ENCODE measurements around the gene MMP11.

DNA sequence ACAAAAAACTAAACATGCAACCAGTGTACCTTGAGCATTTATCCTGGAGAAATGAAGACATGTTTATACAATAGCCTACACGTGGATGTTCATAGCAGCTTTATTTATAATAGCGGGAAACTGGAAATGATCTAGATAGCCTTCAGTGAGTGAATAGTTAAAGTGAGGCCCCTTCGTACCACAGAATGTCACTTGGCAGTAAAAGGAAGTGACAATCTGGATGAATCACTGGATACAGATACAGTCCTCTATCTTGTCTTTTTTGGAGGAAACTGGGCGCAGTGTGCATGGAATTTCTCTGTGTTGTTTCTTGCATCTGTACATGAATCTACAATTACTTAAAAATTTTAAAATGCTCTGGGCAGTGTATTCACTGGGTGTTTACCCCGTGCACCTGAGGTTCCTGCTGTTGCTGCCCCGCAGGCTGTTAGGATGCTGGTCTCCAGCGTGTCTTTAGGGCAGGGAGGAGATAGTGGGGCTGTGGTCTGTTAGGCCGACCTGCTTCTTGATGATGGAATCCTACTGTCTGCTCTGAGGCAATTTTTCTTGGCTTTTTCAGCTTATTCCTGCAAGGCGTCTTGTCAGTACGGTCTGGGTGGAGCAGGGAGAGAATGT lies 43.0 kb downstream of the MMP11 start:
- TF ChIP-seq, protein P1, sequence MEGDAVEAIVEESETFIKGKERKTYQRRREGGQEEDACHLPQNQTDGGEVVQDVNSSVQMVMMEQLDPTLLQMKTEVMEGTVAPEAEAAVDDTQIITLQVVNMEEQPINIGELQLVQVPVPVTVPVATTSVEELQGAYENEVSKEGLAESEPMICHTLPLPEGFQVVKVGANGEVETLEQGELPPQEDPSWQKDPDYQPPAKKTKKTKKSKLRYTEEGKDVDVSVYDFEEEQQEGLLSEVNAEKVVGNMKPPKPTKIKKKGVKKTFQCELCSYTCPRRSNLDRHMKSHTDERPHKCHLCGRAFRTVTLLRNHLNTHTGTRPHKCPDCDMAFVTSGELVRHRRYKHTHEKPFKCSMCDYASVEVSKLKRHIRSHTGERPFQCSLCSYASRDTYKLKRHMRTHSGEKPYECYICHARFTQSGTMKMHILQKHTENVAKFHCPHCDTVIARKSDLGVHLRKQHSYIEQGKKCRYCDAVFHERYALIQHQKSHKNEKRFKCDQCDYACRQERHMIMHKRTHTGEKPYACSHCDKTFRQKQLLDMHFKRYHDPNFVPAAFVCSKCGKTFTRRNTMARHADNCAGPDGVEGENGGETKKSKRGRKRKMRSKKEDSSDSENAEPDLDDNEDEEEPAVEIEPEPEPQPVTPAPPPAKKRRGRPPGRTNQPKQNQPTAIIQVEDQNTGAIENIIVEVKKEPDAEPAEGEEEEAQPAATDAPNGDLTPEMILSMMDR (conservative IDR thresholded peaks at IDR 0.05; ENCODE audit: low read depth in 2 of 2) = no peak
- no peak for TF ChIP-seq POLR2AphosphoS5 (IDR thresholded peaks at IDR 0.05; ENCODE audit: low read depth)
- TF ChIP-seq JUNB (IDR thresholded peaks at IDR 0.05; ENCODE audit: unreplicated experiment) = no peak
- TF ChIP-seq EZH2 (IDR thresholded peaks at IDR 0.05; ENCODE audit: low read depth, unreplicated experiment) = no peak
- no peak for TF ChIP-seq EZH2phosphoT487 (IDR thresholded peaks at IDR 0.05; ENCODE audit: unreplicated experiment)
- no peak for TF ChIP-seq REST (IDR thresholded peaks at IDR 0.05; ENCODE audit: unreplicated experiment)
- TF ChIP-seq CREB1 (CRISPR knock-in tag; IDR thresholded peaks at IDR 0.05; ENCODE audit: low read depth) = no peak
- no peak for TF ChIP-seq NANOG (IDR thresholded peaks at IDR 0.05; ENCODE audit: borderline replicate concordance)
- TF ChIP-seq, protein P2, sequence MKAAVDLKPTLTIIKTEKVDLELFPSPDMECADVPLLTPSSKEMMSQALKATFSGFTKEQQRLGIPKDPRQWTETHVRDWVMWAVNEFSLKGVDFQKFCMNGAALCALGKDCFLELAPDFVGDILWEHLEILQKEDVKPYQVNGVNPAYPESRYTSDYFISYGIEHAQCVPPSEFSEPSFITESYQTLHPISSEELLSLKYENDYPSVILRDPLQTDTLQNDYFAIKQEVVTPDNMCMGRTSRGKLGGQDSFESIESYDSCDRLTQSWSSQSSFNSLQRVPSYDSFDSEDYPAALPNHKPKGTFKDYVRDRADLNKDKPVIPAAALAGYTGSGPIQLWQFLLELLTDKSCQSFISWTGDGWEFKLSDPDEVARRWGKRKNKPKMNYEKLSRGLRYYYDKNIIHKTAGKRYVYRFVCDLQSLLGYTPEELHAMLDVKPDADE (IDR thresholded peaks at IDR 0.05) = no peak
- no peak for TF ChIP-seq ZNF331 (CRISPR knock-in tag; IDR thresholded peaks at IDR 0.05; ENCODE audit: low read depth)
- no peak for TF ChIP-seq STAT1 (IDR thresholded peaks at IDR 0.05; ENCODE audit: unreplicated experiment)
